ENCODE data around the gene OR6S1.
A peak's percentile ranks its signal among the peaks of the same experiment; 100 is the strongest.
"Not testable (repeated sequence)": the region's sequence is repeated elsewhere in the genome, so short reads cannot be mapped to it uniquely, and the experiment has no call there.

OR6S1 gene

DNA sequence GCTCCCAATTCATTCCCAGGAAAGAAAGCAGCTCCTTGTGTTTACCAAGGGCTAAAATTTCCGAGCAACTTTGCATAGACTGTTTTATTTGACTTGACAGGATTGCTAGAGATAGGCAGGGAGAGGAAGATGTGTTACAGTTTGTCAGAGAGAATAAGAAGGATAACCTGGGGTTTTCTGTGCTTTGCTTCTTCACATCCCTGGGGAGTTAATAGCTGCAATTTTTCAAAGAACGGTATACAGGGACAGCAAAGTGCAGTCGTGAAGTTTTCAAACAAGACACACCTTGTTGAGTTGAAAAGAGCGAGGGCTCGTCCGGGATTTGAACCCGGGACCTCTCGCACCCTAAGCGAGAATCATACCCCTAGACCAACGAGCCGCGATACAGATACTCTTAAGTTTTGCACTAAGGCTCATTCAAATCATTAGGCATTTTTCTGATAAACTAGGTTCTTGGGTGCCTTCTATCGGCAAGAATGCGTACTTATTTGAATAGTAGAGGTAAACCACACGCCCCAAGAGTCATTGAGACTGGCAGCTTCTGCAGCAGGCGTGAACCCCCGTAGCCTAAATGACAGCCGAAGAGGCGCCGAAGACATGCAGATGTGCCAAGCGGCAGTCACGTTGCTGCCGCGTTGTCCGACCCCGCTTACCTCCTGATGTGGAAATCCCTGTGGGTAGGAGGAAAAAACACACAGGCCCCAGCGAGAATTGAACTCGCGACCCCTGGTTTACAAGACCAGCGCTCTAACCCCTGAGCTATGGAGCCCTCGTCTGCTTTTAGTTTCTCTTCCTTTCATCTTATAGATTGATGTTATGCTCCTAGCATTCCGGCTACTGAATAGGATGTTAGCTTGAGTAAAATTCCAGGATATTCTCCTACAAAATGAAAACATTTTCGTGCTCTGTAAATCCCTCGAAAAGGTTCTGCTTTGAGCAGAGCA lies 28.1 kb downstream of the OR6S1 start:
- FAIRE-seq = no peak
- DNase-seq (ENCODE audit: insufficient read length, low spot score) = peak; percentile 54

GRCh38 chr14:20612403-20612802 lies 29.1 kb downstream of the OR6S1 start:
- FAIRE-seq = no peak
- no peak for DNase-seq (ENCODE audit: insufficient read length, low spot score)

- DNase-seq (ENCODE audit: insufficient read length, low spot score) (no peak), FAIRE-seq (no peak)
Measured at GRCh38 chr14:20611277-20611676, 30.2 kb downstream of the OR6S1 start.

DNA sequence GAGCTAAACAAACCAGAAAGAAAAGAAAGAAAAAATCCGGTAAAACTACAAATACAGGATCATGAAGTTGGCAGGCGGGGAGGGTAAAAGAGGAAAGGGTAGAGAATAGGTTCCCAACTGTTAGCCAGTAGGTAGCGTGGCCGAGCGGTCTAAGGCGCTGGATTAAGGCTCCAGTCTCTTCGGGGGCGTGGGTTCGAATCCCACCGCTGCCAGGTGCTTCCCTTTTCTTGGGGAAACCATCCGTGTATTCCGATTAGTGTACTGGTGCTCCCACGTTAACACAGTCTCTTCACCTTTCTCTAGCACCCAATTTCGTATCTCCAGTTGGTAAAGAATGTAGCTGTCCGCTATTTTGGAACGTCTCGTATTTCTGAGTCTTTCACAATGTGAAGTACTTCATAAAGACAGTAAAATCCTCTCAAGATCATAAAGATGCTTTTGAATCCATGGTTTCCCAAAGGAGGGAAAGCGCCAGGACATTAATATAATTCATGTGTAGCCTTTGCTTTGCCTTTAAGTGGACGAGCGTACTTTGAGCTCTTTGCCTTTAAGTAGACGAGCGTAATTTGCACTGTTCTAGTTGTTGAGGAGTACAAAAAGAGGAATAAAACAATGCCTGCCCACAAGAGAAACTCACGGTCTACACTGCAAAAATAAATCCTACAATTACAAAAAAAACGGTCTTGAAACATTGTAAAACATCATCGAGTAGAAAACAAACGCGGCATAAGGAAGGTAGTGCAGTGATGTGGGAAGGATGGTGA lies 31.3 kb downstream of the OR6S1 start:
- DNase-seq (ENCODE audit: insufficient read length, low spot score) (no peak), FAIRE-seq (no peak)

- FAIRE-seq (no peak), DNase-seq (ENCODE audit: insufficient read length, low spot score) (peak; percentile 69)
Measured at GRCh38 chr14:20609215-20610001, 32.1 kb downstream of the OR6S1 start.

GRCh38 chr14:20608383-20609110 lies 32.9 kb downstream of the OR6S1 start:
- no peak for FAIRE-seq
- no peak for DNase-seq (ENCODE audit: insufficient read length, low spot score)

GRCh38 chr14:20607617-20608016 lies 33.9 kb downstream of the OR6S1 start:
- no peak for FAIRE-seq
- DNase-seq (ENCODE audit: insufficient read length, low spot score) = no peak

- DNase-seq (ENCODE audit: insufficient read length, low spot score) (no peak), FAIRE-seq (no peak)
Measured at GRCh38 chr14:20606902-20607242, 34.6 kb downstream of the OR6S1 start.

DNA sequence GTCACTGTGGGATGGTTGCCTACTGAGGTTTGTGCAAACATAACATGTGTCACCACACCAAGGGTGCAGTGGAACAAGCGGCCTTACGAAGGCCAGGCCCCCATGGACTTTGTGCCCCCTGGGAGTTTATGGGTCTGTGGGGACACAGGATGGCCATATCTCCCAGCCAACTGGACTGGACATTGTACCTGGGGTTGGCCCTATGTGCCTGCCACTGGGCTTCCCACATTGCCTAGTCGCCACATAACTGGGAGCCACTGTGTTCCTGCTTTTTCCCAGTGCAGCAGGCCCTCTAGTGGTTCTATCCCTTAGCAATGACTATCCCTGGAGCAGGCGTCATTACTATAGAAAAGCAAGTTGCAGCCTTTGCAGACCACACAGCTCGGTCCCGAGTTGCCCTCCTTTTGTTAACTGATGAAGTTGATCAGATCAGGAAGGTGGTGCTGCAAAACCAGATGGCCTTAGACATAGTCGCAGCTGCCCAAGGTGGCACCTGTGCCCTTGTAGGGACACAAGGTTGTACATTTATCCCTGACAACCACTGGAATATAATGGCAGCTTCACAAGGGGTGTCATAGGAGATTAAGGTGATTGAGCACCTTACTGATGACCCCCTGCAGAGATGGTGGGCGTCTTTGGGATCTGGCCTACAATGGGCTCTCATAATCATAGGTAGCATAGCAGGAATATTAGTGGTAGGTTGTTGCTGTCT lies 35.1 kb downstream of the OR6S1 start:
- DNase-seq (ENCODE audit: insufficient read length, low spot score) = no peak
- FAIRE-seq = no peak

DNA sequence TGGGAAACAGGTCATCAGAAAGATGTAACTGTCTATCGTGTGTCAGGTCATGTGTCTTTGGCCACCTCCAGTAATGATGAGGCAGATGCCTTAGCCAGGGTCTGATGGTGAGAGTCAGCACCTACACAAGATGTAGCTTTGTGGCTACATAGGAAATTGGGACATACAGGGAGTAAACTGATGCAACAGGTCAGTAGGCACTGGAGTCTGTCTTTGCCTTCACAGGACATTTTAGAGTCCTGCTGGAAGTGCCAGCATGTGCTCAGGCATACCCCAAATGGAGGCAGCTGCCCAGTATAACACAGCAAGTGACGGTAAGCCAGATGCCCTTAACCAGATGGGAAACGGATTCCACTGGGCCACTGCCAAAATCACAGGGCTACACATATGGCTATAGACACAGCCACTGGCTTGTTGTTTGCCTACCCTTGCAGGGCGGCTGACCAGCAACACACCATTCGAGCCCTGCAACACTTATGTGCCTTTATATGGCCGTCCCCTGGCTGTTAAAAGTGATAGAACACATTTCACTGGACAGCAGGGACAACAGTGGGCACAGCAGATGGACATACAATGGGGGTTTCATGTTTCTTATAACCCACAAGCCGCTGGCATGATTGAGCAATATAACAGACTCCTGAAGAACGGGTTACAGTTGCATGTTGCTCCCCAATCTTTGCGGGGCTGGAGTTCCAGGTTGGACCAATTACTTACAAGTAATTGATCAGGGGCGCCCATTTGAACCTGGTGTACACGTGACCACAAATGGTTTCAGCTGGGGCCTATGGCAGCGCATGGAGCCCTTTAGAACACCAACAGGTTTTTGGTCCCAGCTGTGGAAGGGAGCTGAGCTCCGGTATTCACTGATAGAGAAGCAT lies 37.4 kb downstream of the OR6S1 start:
- FAIRE-seq = no peak

GRCh38 chr14:20602583-20602982 lies 38.9 kb downstream of the OR6S1 start:
- FAIRE-seq = no peak
- DNase-seq (ENCODE audit: insufficient read length, low spot score) = no peak

More for the DNA sequence above, 37.4 kb downstream of the OR6S1 start:
- DNase-seq (ENCODE audit: insufficient read length, low spot score) = no peak

GRCh38 chr14:20601522-20601921 lies 40.0 kb downstream of the OR6S1 start:
- DNase-seq (ENCODE audit: insufficient read length, low spot score) (no peak), FAIRE-seq (no peak)

- FAIRE-seq (no peak), DNase-seq (ENCODE audit: insufficient read length, low spot score) (no peak)
Measured at GRCh38 chr14:20597108-20597507, 44.4 kb downstream of the OR6S1 start.

- FAIRE-seq; DNase-seq (ENCODE audit: insufficient read length, low spot score): not testable (repeated sequence)
Measured at GRCh38 chr14:20595726-20596125, 45.8 kb downstream of the OR6S1 start.

DNA sequence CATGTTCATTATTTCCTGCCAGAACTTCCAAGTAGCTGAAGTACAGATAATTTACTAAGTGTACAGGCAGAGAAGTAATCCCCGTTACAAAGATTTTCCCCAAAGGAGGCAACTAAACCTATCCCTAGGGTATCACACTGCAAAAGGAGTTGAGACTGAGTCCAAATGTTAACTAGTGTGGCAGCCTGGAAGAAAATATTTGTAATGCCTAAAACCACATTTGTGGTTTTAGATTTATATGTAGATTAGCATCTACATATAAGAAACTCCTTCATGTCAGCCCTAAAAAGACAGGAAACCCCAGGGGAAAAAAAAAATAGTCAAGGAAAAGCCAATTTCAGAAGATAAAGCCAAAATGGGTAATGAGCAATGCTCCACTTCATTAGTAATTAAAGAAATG lies 48.9 kb downstream of the OR6S1 start:
- no peak for DNase-seq (ENCODE audit: insufficient read length, low spot score)
- FAIRE-seq = no peak

- FAIRE-seq = no peak
- no peak for DNase-seq (ENCODE audit: insufficient read length, low spot score)
Measured at GRCh38 chr14:20591235-20591634, 50.3 kb downstream of the OR6S1 start, which contains the start of gene RNASE12. TSS of gene RNASE12 (minus strand) at chr14:20591376. CDS start at chr14:20590723, 653 bp downstream.
